OCI-LY1 (cell line): ENCODE results near the gene PKM.

ENCODE experiments used
- H2AFZ ChIP-seq: fragments of 200-600 bp; sonication (generic), shearing (Covaris generic); 2 replicates; pipeline ENCODE4 v1.6.0; 2014; ENCODE audit warnings: antibody characterized with exemption, mild to moderate bottlenecking, low read length
- H3F3A ChIP-seq: fragments of 200-600 bp; sonication (generic), shearing (Covaris generic); 2 replicates; pipeline ENCODE4 v1.6.0; 2014; ENCODE audit warnings: mild to moderate bottlenecking, antibody characterized with exemption, low read length, moderate library complexity; ENCODE audit not compliant: insufficient read depth
- H3K27ac ChIP-seq: fragments of 200-600 bp; sonication (generic); 2 replicates; pipeline ENCODE4 v1.5.1; 2014; ENCODE audit warnings: low read length, mixed run types, mild to moderate bottlenecking, low read depth; ENCODE audit not compliant: poor library complexity, severe bottlenecking
- H3K27me3 ChIP-seq: fragments of 200-600 bp; sonication (generic); 2 replicates; pipeline ENCODE4 v1.6.0; 2014; ENCODE audit warnings: antibody characterized with exemption, mild to moderate bottlenecking, low read length, moderate library complexity; ENCODE audit not compliant: insufficient read depth
- H3K36me3 ChIP-seq: fragments of 200-600 bp; sonication (generic); 2 replicates; pipeline ENCODE4 v1.6.1; 2014; ENCODE audit warnings: mild to moderate bottlenecking, antibody characterized with exemption, low read length, moderate library complexity, mixed read lengths; ENCODE audit not compliant: insufficient read depth
- H3K4me1 ChIP-seq: fragments of 200-600 bp; sonication (generic); 2 replicates; pipeline ENCODE4 v1.5.1; 2014; ENCODE audit warnings: mild to moderate bottlenecking, low read length, moderate library complexity; ENCODE audit not compliant: insufficient read depth, severe bottlenecking
- H3K4me2 ChIP-seq: fragments of 200-600 bp; sonication (generic), shearing (Covaris generic); 2 replicates; pipeline ENCODE4 v1.6.1; 2014; ENCODE audit warnings: low read length
- H3K4me3 ChIP-seq: fragments of 200-600 bp; sonication (generic); 2 replicates; pipeline ENCODE4 v1.5.1; 2014; ENCODE audit warnings: low read length, low read depth, mild to moderate bottlenecking, mixed read lengths; ENCODE audit not compliant: poor library complexity, severe bottlenecking
- H3K79me2 ChIP-seq: fragments of 200-600 bp; shearing (Covaris generic); 2 replicates; pipeline ENCODE4 v1.6.1; 2016; ENCODE audit warnings: mixed run types, low read length, mixed read lengths; ENCODE audit not compliant: insufficient read depth
- H3K9ac ChIP-seq: fragments of 200-600 bp; sonication (generic), shearing (Covaris generic); 2 replicates; pipeline ENCODE4 v1.6.1; 2014; ENCODE audit warnings: mild to moderate bottlenecking, low read length, mixed read lengths
- H3K9me2 ChIP-seq: fragments of 200-600 bp; sonication (generic), shearing (Covaris generic); 2 replicates; pipeline ENCODE4 v1.6.1; 2014; ENCODE audit warnings: low read depth, mild to moderate bottlenecking, low read length, mixed read lengths
- H3K9me3 ChIP-seq: fragments of 200-600 bp; shearing (Covaris generic); 2 replicates; pipeline ENCODE4 v1.6.1; 2014; ENCODE audit warnings: low read length, mixed read lengths
- H4K20me1 ChIP-seq: fragments of 200-600 bp; sonication (generic), shearing (Covaris generic); 2 replicates; pipeline ENCODE4 v1.6.0; 2016; ENCODE audit warnings: mild to moderate bottlenecking, low read length; ENCODE audit not compliant: insufficient read depth
- EZH2 ChIP-seq: fragments of 200-600 bp; sonication (generic), shearing (Covaris generic); IDR thresholded peaks from 2 replicates; pipeline ENCODE4 v1.8.0; 2017; ENCODE audit warnings: borderline replicate concordance, mixed run types, mild to moderate bottlenecking, antibody characterized with exemption, low read length, moderate library complexity, mixed read lengths
- TF ChIP-seq, protein P1 (sequence below): fragments of 200-600 bp; sonication (generic), shearing (Covaris generic); IDR thresholded peaks from 2 replicates; pipeline ENCODE4 v1.5.1; 2017; ENCODE audit warnings: mild to moderate bottlenecking, antibody characterized with exemption, low read length, moderate library complexity, mixed read lengths

The PKM gene

DNA sequence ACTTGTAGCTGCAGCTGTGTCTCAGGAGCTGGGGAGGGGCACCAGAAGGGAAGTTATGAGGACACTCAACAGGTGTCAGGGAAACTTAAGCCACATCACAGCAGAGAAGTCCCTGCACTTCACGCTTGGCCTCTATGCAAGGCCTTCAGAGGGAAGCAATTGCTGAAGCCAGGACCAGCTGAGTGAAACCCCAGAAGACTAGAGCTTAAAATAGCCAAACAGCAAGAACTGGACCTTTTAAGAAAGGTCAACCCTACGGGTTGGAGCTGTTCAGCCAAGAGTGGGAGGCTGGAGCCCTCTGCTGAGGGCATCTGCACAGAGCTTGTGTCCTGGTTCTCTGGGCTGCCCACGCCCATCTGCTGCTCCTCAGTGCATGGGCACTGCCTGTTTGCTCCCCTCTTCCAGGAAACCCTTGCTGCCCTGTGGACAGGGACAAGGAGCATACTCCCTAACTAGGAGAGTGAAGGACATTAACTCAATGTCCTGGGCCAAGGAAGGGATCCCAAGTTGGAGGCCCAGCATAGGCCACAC, 29.5 kb downstream of the PKM start:
- no peaks in the 10 kb centered on the region for H4K20me1 ChIP-seq
- H3K9ac ChIP-seq, result no peak overlapping the region
- no peaks in the 10 kb centered on the region for H3K79me2 ChIP-seq
- H3K4me1 ChIP-seq, result no peaks in the 10 kb centered on the region
- H3K4me3 ChIP-seq, result no peak overlapping the region
- TF ChIP-seq, protein P1, sequence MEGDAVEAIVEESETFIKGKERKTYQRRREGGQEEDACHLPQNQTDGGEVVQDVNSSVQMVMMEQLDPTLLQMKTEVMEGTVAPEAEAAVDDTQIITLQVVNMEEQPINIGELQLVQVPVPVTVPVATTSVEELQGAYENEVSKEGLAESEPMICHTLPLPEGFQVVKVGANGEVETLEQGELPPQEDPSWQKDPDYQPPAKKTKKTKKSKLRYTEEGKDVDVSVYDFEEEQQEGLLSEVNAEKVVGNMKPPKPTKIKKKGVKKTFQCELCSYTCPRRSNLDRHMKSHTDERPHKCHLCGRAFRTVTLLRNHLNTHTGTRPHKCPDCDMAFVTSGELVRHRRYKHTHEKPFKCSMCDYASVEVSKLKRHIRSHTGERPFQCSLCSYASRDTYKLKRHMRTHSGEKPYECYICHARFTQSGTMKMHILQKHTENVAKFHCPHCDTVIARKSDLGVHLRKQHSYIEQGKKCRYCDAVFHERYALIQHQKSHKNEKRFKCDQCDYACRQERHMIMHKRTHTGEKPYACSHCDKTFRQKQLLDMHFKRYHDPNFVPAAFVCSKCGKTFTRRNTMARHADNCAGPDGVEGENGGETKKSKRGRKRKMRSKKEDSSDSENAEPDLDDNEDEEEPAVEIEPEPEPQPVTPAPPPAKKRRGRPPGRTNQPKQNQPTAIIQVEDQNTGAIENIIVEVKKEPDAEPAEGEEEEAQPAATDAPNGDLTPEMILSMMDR, result no peak
- no peak for TF ChIP-seq EZH2
- H3K27ac ChIP-seq, result no peak overlapping the region
- no peaks in the 10 kb centered on the region for H3K27me3 ChIP-seq
- peaks cover 87% of the 10 kb centered on the region for H3K36me3 ChIP-seq
- 0 out of 2 replicates have a peak, but pooled peaks cover 7% of the 10 kb centered on the region for H3F3A ChIP-seq
- no peaks in the 10 kb centered on the region for H3K9me3 ChIP-seq
- H2AFZ ChIP-seq, result no peak overlapping the region
- H3K4me2 ChIP-seq, result no peak overlapping the region
- no peaks in the 10 kb centered on the region for H3K9me2 ChIP-seq

DNA sequence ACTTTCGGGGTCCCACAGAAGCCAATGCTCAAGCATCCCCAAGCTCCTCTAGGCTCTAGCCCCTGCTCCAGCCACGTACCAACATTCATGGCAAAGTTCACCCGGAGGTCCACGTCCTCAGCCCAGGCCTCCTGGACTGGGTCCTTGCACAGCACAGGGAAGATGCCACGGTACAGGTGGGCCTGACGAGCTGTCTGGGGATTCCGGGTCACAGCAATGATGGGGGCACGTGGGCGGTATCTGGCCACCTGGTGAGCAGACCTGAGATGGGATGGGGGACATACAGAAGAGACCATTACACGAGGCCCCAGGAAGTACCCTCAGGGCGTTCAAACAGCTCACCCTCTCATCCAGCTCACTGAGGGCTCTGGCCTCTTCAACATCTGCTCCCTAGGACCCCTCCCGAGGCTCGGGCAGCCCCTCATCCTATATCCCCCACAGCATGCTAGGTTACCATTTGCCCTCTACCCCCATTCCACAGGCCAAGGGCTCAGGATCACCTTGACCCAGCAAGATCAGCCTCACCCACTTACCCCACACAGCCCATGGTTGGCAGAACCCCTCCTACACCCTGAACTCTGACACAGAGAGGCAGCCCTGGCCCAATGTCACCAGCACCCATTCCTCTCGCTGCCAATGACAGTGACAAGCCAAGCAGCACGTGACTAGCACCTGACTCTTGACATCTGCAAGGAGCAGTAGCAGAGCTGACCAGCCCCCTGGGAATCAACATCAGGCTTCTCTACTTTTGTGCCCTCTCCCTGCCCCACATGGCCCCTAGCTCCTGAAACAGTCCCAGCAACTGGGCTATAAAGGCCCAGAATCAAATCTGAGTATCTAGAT, 30.4 kb downstream of the PKM start:
- no peaks in the 10 kb centered on the region for H3K27me3 ChIP-seq
- H3K9me2 ChIP-seq, result no peaks in the 10 kb centered on the region
- H3K79me2 ChIP-seq, result no peaks in the 10 kb centered on the region
- no peaks in the 10 kb centered on the region for H3K4me1 ChIP-seq
- H2AFZ ChIP-seq, result no peak overlapping the region
- H3K4me3 ChIP-seq, result no peak overlapping the region
- peaks cover 79% of the 10 kb centered on the region for H3K36me3 ChIP-seq
- H4K20me1 ChIP-seq, result no peaks in the 10 kb centered on the region
- H3K27ac ChIP-seq, result no peak overlapping the region
- 0 out of 2 replicates have a peak, but pooled peaks cover 7% of the 10 kb centered on the region for H3F3A ChIP-seq
- no peak overlapping the region for H3K9ac ChIP-seq
- no peaks in the 10 kb centered on the region for H3K9me3 ChIP-seq
- no peak overlapping the region for H3K4me2 ChIP-seq
- TF ChIP-seq EZH2, result no peak
- TF ChIP-seq, protein P1, result no peak

DNA sequence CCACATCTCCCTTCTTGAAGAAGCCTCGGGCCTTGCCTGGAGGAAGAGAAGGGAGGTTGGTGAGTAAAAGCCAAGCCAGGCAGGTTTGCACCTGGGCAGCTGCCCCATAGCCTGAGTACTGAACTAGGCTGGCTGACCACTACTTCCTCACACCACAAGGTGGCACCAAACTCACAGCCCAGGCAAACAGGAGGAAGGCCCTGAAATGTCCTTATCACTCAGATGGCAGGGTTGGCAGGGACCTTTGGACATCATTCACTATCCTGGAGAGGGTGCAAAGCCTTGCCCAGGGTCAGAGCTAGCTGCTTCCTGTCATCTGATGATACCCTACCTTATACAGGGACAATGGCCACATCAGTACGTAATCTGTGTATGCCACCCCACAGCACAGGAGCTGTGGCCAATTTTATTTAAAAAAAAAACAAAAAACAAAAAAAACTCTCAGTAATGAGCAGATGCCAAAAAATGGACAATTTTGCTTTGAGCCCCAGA, 31.2 kb downstream of the PKM start:
- Histone ChIP-seq H4K20me1 (no peaks in the 10 kb centered on the region), H3K27me3 (no peaks in the 10 kb centered on the region)

More for the DNA sequence above, 31.2 kb downstream of the PKM start:
- no peak overlapping the region for H3K9ac ChIP-seq
- no peak overlapping the region for H2AFZ ChIP-seq
- H3K4me1 ChIP-seq, result peaks cover 5% of the 10 kb centered on the region
- H3K9me3 ChIP-seq, result no peaks in the 10 kb centered on the region
- H3K9me2 ChIP-seq, result no peaks in the 10 kb centered on the region
- peaks cover 71% of the 10 kb centered on the region for H3K36me3 ChIP-seq
- H3K79me2 ChIP-seq, result no peaks in the 10 kb centered on the region
- H3K4me3 ChIP-seq, result no peak overlapping the region
- H3K4me2 ChIP-seq, result no peak overlapping the region
- no peak for TF ChIP-seq EZH2
- TF ChIP-seq, protein P1, result peak; percentile 79
- no peak overlapping the region for H3K27ac ChIP-seq
- H3F3A ChIP-seq, result 0 out of 2 replicates have a peak, but pooled peaks cover 7% of the 10 kb centered on the region
